Suprapubic skin (tissue), 4 donors: ENCODE measurements around the gene NMNAT2. TPM values are rescaled to one million over a fixed set of nuclear protein-coding genes. Genes with fewer than 3 reads are reported as not detected.

ENCODE experiments used
- DNase-seq, 2 donors: peaks; one replicate each; pipeline ENCODE4 v3.0.0-alpha.2; 2019; ENCODE audit warnings: low spot score in 2 of 2
- H3K27ac ChIP-seq: fragments of 200-600 bp; sonication (generic); one replicate; pipeline ENCODE4 v1.5.1; 2019
- H3K27me3 ChIP-seq: fragments of 200-600 bp; sonication (generic); one replicate; pipeline ENCODE4 v1.5.1; 2019
- H3K36me3 ChIP-seq: fragments of 200-600 bp; sonication (generic); one replicate; pipeline ENCODE4 v1.5.1; 2019
- H3K4me1 ChIP-seq: fragments of 200-600 bp; sonication (generic); one replicate; pipeline ENCODE4 v1.5.1; 2019
- H3K4me3 ChIP-seq: fragments of 200-600 bp; sonication (generic); one replicate; pipeline ENCODE4 v1.5.1; 2019; ENCODE audit warnings: mild to moderate bottlenecking
- H3K9me3 ChIP-seq: fragments of 200-600 bp; sonication (generic); one replicate; pipeline ENCODE4 v1.5.1; 2019
- EP300 ChIP-seq: sonication (generic); formaldehyde crosslinking; IDR thresholded peaks from one replicate; pipeline ENCODE4 v1.6.1; 2017; ENCODE audit warnings: antibody characterized with exemption
- POLR2A ChIP-seq, 2 donors: fragments of 450-650 bp; IDR thresholded peaks; one replicate each; pipeline ENCODE4 v1.6.1; 2017; ENCODE audit warnings: antibody characterized with exemption in 2 of 2, mild to moderate bottlenecking in 2 of 2, moderate library complexity in 2 of 2
- POLR2AphosphoS5 ChIP-seq, 3 donors: sonication (generic); formaldehyde crosslinking; IDR thresholded peaks; one replicate each; pipeline ENCODE4 v1.6.1; 2017; ENCODE audit warnings: antibody characterized with exemption in 3 of 3
- WGBS: methylation state at CpG from one replicate; pipeline ENCODE4 v1.1.5; 2018; 5-methylcytosine and 5-hydroxymethylcytosine counted together
- total RNA-seq, 4 donors: library from RNA; depleted of rRNA; stranded (reverse); fragments of >200 nt; gene quantifications; one replicate each; pipeline ENCODE4 v1.1.0, GENCODE V29; 2016
- TF ChIP-seq, protein P1 (sequence below), 2 donors: fragments of 200-600 bp in 1 of 2; fragments of 450-650 bp in 1 of 2; sonication (generic) in 1 of 2; IDR thresholded peaks; one replicate each; pipeline ENCODE4 v1.5.1; 2016 to 2019; ENCODE audit warnings: antibody characterized with exemption in 2 of 2, mild to moderate bottlenecking in 1 of 2, moderate library complexity in 1 of 2

NMNAT2 gene
- total RNA-seq, 4 donors from 2014 or later = 0.48 to 0.81 (median 0.68) TPM

DNA sequence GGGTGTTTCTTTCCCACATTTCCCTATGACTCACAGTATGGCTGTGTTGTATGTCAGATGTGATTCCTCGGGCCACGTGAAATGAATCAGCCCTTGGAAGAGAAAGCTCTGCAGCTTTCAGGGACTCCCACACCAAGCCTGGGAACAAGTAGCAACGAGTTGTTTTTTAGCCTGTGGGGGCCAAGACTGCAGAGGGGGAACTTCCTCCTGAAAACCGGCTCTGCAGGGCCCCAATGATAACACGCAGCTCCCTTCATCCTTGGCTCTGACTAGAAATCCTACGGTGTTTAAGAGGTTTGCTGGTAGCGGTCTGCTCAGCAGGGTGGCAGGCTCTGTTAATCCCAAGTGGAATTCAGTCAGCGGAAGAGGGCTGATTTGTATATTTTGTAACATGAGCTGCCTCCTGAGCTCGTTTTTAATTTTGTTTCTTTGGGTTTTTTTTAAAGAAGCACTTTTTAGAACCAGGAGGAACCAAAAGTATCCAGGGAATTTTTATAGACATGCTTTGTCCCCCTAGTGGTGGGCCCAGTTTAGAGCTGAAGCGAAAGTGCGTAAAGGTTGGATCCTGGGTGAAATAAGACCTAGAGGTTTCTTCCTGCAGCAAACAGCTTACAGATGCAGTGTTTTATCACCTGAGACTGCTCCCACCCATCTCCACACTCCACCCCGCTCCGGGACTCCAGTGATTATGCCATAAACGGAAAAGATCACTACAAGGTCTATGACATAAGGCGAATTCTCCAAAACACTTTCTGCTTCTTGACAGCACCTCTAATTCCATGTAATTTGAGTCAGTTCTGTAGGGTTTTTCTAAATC, 183.3 kb downstream of the NMNAT2 start:
- Histone ChIP-seq H3K4me3 (peak overlapping the region; percentile 19), H3K27me3 (no peaks in the 10 kb centered on the region), H3K36me3 (peaks cover 4% of the 10 kb centered on the region), H3K27ac (peak overlapping the region; percentile 86), H3K4me1 (peaks cover 20% of the 10 kb centered on the region), H3K9me3 (no peaks in the 10 kb centered on the region)
- peak; percentile 85 to 87 for DNase-seq
- TF ChIP-seq POLR2A (IDR thresholded peaks at IDR 0.05) = no peak
- TF ChIP-seq, protein P1, sequence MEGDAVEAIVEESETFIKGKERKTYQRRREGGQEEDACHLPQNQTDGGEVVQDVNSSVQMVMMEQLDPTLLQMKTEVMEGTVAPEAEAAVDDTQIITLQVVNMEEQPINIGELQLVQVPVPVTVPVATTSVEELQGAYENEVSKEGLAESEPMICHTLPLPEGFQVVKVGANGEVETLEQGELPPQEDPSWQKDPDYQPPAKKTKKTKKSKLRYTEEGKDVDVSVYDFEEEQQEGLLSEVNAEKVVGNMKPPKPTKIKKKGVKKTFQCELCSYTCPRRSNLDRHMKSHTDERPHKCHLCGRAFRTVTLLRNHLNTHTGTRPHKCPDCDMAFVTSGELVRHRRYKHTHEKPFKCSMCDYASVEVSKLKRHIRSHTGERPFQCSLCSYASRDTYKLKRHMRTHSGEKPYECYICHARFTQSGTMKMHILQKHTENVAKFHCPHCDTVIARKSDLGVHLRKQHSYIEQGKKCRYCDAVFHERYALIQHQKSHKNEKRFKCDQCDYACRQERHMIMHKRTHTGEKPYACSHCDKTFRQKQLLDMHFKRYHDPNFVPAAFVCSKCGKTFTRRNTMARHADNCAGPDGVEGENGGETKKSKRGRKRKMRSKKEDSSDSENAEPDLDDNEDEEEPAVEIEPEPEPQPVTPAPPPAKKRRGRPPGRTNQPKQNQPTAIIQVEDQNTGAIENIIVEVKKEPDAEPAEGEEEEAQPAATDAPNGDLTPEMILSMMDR (IDR thresholded peaks at IDR 0.05) = peak; percentile 55 to 62
- TF ChIP-seq EP300 = no peak
- peak in 1 of 3 donors; percentile 64 for TF ChIP-seq POLR2AphosphoS5 (IDR thresholded peaks at IDR 0.05)
- 18% methylated on average over 15 of the region's 15 CpGs for WGBS

DNA sequence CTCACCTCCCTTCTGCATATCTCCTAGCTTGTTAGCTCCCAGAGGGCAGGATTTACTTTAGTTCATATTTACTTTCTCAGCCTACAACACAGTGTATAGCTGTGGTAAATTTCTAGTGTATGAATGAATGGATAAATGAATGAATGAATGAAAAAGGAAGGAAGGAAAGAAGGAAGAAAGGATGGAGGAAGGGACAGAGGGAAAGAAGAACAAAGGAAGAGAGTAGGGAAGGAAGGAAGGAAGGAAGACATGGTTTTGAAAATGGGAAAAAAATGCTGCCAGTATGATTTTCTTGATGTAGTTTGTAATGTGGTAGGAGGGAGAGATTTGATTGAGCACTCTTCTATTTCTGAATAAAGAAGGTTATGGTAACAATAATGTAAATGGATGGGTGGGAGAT, 185.1 kb downstream of the NMNAT2 start:
- no peaks in the 10 kb centered on the region for H3K36me3 ChIP-seq

DNA sequence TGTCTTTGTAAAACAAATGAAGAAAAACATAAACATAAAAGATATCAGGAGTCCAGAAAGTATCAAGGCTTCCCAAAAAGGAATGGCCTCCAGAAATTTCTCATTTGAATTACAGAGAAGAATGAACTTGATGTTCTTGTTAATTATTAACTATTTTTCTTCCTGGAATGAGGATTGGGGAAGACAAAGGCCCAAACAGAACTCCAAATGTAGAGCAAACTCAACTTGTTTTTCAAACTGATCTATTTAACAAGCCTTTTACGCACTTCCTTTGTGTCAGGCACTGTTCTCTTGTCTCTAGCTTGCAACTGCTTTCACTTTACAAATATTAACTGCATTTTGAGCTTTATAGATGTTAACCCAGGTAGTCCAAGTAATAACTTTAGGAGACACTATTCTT, 186.6 kb downstream of the NMNAT2 start:
- DNase-seq = no peak
- Histone ChIP-seq H3K27me3 (no peaks in the 10 kb centered on the region), H3K4me3 (no peak overlapping the region), H3K36me3 (no peaks in the 10 kb centered on the region), H3K4me1 (peaks cover 20% of the 10 kb centered on the region), H3K9me3 (no peaks in the 10 kb centered on the region), H3K27ac (no peak overlapping the region)
- no peak for TF ChIP-seq POLR2A (IDR thresholded peaks at IDR 0.05)
- TF ChIP-seq POLR2AphosphoS5 (IDR thresholded peaks at IDR 0.05) = no peak
- TF ChIP-seq, protein P1 (IDR thresholded peaks at IDR 0.05) = no peak
- no peak for TF ChIP-seq EP300
- 95% methylated on average over 1 of the region's 1 CpG for WGBS

More for the DNA sequence above, 185.1 kb downstream of the NMNAT2 start:
- no peak overlapping the region for H3K4me3 ChIP-seq
- no peaks in the 10 kb centered on the region for H3K27me3 ChIP-seq
- H3K4me1 ChIP-seq = peaks cover 20% of the 10 kb centered on the region
- no peaks in the 10 kb centered on the region for H3K9me3 ChIP-seq
- no peak overlapping the region for H3K27ac ChIP-seq
- DNase-seq = no peak
- TF ChIP-seq POLR2AphosphoS5 (IDR thresholded peaks at IDR 0.05) (no peak), EP300 (no peak), POLR2A (IDR thresholded peaks at IDR 0.05) (no peak)
- TF ChIP-seq, protein P1 (IDR thresholded peaks at IDR 0.05) = no peak

DNA sequence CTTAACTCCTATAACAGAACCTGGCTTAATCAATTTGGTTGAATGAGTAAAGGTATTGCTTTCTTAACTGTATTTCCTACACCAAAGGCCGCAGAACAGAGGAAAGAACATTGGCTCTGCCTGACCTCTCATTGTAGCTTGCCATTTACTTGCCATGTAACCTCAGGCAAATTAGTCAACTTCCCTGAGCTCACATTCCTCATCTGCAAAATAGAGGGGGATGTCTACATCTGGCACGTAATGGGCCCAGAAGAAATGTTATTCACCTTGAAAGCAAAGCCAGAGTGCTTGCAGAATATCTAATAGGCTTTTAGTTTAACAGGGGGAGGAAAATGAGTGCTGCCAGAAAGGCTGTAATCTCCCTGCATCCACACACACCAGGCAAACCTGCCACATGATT, 187.8 kb downstream of the NMNAT2 start:
- peaks cover 17% of the 10 kb centered on the region for H3K4me1 ChIP-seq
- H3K4me3 ChIP-seq = no peak overlapping the region
- H3K36me3 ChIP-seq = no peaks in the 10 kb centered on the region
- no peak overlapping the region for H3K27ac ChIP-seq
- WGBS = 91% methylated on average over 2 of the region's 2 CpGs
- H3K27me3 ChIP-seq = no peaks in the 10 kb centered on the region
- H3K9me3 ChIP-seq = no peaks in the 10 kb centered on the region
- no peak for TF ChIP-seq EP300
- no peak for TF ChIP-seq POLR2AphosphoS5 (IDR thresholded peaks at IDR 0.05)
- TF ChIP-seq POLR2A (IDR thresholded peaks at IDR 0.05) = no peak
- TF ChIP-seq, protein P1 (IDR thresholded peaks at IDR 0.05) = no peak
- DNase-seq = no peak

DNA sequence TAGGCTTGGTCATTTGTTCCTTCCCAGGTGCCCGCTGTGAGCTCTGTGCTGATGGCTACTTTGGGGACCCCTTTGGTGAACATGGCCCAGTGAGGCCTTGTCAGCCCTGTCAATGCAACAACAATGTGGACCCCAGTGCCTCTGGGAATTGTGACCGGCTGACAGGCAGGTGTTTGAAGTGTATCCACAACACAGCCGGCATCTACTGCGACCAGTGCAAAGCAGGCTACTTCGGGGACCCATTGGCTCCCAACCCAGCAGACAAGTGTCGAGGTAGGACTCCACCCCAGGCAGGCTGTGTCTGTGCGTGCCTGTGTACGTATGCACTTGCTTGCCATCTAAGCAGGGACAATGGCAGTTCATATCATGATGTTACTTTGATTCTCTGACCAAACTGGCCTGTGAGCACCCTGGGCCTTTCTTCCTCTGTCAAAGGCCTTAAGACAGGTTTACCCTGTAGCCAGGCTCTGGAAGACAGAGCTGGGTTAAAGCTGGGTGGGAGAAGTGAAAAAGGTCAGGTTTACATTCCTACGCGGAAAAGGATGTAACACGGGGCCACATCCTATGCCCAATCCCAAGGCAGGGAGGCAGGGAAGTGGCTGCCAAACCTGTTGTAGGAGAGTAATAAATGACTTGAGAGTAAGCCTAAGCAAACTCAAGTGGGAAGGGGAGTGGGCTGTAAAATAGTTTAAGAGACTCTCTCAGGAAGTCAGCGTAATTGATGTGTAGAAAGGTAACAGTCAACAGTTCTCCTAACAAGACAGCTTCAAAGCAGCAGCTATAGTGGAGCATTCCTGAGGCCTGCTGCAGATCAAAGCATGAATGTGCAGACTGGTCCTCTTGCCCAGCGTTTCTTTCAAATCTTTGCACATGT, 189.6 kb downstream of the NMNAT2 start:
- TF ChIP-seq EP300 (no peak), POLR2AphosphoS5 (IDR thresholded peaks at IDR 0.05) (no peak), POLR2A (IDR thresholded peaks at IDR 0.05) (no peak)
- TF ChIP-seq, protein P1 (IDR thresholded peaks at IDR 0.05) = no peak
- H3K36me3 ChIP-seq = peaks cover 5% of the 10 kb centered on the region
- no peaks in the 10 kb centered on the region for H3K4me1 ChIP-seq
- no peak overlapping the region for H3K4me3 ChIP-seq
- H3K9me3 ChIP-seq = no peaks in the 10 kb centered on the region
- H3K27me3 ChIP-seq = no peaks in the 10 kb centered on the region
- H3K27ac ChIP-seq = no peak overlapping the region
- no peak for DNase-seq
- WGBS = 87% methylated on average over 10 of the region's 13 CpGs
